ENCODE measurements around the gene CLIP3. TPM values are rescaled to one million over a fixed set of nuclear protein-coding genes. Genes with fewer than 3 reads are reported as not detected.

CLIP3 gene
- total and polyA plus RNA-seq, 9 of the 15 experiments (the other 6 are each of a cell fraction or from before 2014, with no cell fraction given), result 0.01 to 0.50 (median 0.15) TPM; not detected in 1

Other genes starting within 250 kb of the CLIP3 start
Only the 7 nearest of the 20 such genes appear.
- gene SDHAF1, start 37.7 kb downstream of the CLIP3 start, total RNA-seq (2014; rRNA removed), result 48.4 and 62.7 TPM in 2 replicates
- gene SDHAF1, start 37.7 kb downstream of the CLIP3 start, total RNA-seq (2014; rRNA removed; fragmentation: Illumina TruSeq; extraction: Trizol), result 14.8 and 15.3 TPM in 2 replicates
- gene SDHAF1, start 37.7 kb downstream of the CLIP3 start, total RNA-seq (2015; rRNA removed; fragmentation: Illumina TruSeq; extraction: Trizol), result 23.5 and 24.7 TPM in 2 replicates
- 32.3 and 37.3 TPM in 2 replicates for gene SDHAF1, start 37.7 kb downstream of the CLIP3 start, total RNA-seq (2021)
- gene SDHAF1, start 37.7 kb downstream of the CLIP3 start, polyA plus RNA-seq (2011; rRNA removed), result 18.8 and 19.4 TPM in 2 replicates
- 13.7 and 24.9 TPM in 2 replicates for gene SDHAF1, start 37.7 kb downstream of the CLIP3 start, polyA plus RNA-seq (2014; fragmentation: Illumina TruSeq; extraction: Trizol)
- gene SDHAF1, start 37.7 kb downstream of the CLIP3 start, polyA plus RNA-seq (2014; fragmentation: Nextera tagmentation; extraction: Ambion mirVana), result 1 to 10 TPM in 1 of 2 experiments, under 1 TPM in 1; 0.42 to 1.1 TPM
- gene SDHAF1, start 37.7 kb downstream of the CLIP3 start, polyA plus RNA-seq (2014; rRNA removed), result 55.7 and 56.6 TPM in 2 replicates
- gene SYNE4, start 24.1 kb downstream of the CLIP3 start, total RNA-seq (2014; rRNA removed), result 0.23 and 0.24 TPM in 2 replicates
- 0.22 TPM in 1 of 2 replicates, not detected in the other for gene SYNE4, start 24.1 kb downstream of the CLIP3 start, total RNA-seq (2014; rRNA removed; fragmentation: Illumina TruSeq; extraction: Trizol)
- gene SYNE4, start 24.1 kb downstream of the CLIP3 start, total RNA-seq (2015; rRNA removed; fragmentation: Illumina TruSeq; extraction: Trizol), result 0.26 and 0.29 TPM in 2 replicates
- gene SYNE4, start 24.1 kb downstream of the CLIP3 start, total RNA-seq (2021), result 0.53 and 0.72 TPM in 2 replicates
- gene SYNE4, start 24.1 kb downstream of the CLIP3 start, polyA plus RNA-seq (2011; rRNA removed), result 0.65 and 0.87 TPM in 2 replicates
- gene SYNE4, start 24.1 kb downstream of the CLIP3 start, polyA plus RNA-seq (2014; fragmentation: Illumina TruSeq; extraction: Trizol), result 0.28 and 0.37 TPM in 2 replicates
- under 1 TPM; 0.03 to 0.21 TPM for gene SYNE4, start 24.1 kb downstream of the CLIP3 start, polyA plus RNA-seq (2014; fragmentation: Nextera tagmentation; extraction: Ambion mirVana)
- gene SYNE4, start 24.1 kb downstream of the CLIP3 start, polyA plus RNA-seq (2014; rRNA removed), result 0.48 and 1.1 TPM in 2 replicates
- gene ALKBH6, start 18.7 kb downstream of the CLIP3 start, total RNA-seq (2014; rRNA removed), result 38.2 and 47.3 TPM in 2 replicates
- gene ALKBH6, start 18.7 kb downstream of the CLIP3 start, total RNA-seq (2014; rRNA removed; fragmentation: Illumina TruSeq; extraction: Trizol), result 20.3 and 25.8 TPM in 2 replicates
- gene ALKBH6, start 18.7 kb downstream of the CLIP3 start, total RNA-seq (2015; rRNA removed; fragmentation: Illumina TruSeq; extraction: Trizol), result 17.7 and 22.7 TPM in 2 replicates
- 34.5 and 35.0 TPM in 2 replicates for gene ALKBH6, start 18.7 kb downstream of the CLIP3 start, total RNA-seq (2021)
- 33.5 and 40.4 TPM in 2 replicates for gene ALKBH6, start 18.7 kb downstream of the CLIP3 start, polyA plus RNA-seq (2011; rRNA removed)
- 38.2 TPM in 2 replicates for gene ALKBH6, start 18.7 kb downstream of the CLIP3 start, polyA plus RNA-seq (2014; fragmentation: Illumina TruSeq; extraction: Trizol)
- 1 to 10 TPM in 1 of 2 experiments, under 1 TPM in 1; 0.67 to 2.3 TPM for gene ALKBH6, start 18.7 kb downstream of the CLIP3 start, polyA plus RNA-seq (2014; fragmentation: Nextera tagmentation; extraction: Ambion mirVana)
- gene ALKBH6, start 18.7 kb downstream of the CLIP3 start, polyA plus RNA-seq (2014; rRNA removed), result 55.9 and 62.0 TPM in 2 replicates
- 1.9 and 2.0 TPM in 2 replicates for gene THAP8, start 21.4 kb upstream of the CLIP3 start, total RNA-seq (2014; rRNA removed)
- 0.10 and 0.36 TPM in 2 replicates for gene THAP8, start 21.4 kb upstream of the CLIP3 start, total RNA-seq (2014; rRNA removed; fragmentation: Illumina TruSeq; extraction: Trizol)
- gene THAP8, start 21.4 kb upstream of the CLIP3 start, total RNA-seq (2015; rRNA removed; fragmentation: Illumina TruSeq; extraction: Trizol), result 0.94 and 1.6 TPM in 2 replicates
- gene THAP8, start 21.4 kb upstream of the CLIP3 start, total RNA-seq (2021), result 1.3 and 1.6 TPM in 2 replicates
- 0.68 and 1.0 TPM in 2 replicates for gene THAP8, start 21.4 kb upstream of the CLIP3 start, polyA plus RNA-seq (2011; rRNA removed)
- gene THAP8, start 21.4 kb upstream of the CLIP3 start, polyA plus RNA-seq (2014; fragmentation: Illumina TruSeq; extraction: Trizol), result 0.82 and 1.1 TPM in 2 replicates
- under 1 TPM; 0.11 to 0.14 TPM for gene THAP8, start 21.4 kb upstream of the CLIP3 start, polyA plus RNA-seq (2014; fragmentation: Nextera tagmentation; extraction: Ambion mirVana)
- gene THAP8, start 21.4 kb upstream of the CLIP3 start, polyA plus RNA-seq (2014; rRNA removed), result 1.8 and 1.9 TPM in 2 replicates
- 18.8 and 27.6 TPM in 2 replicates for gene WDR62, start 22.0 kb upstream of the CLIP3 start, total RNA-seq (2014; rRNA removed)
- gene WDR62, start 22.0 kb upstream of the CLIP3 start, total RNA-seq (2014; rRNA removed; fragmentation: Illumina TruSeq; extraction: Trizol), result 7.3 and 9.5 TPM in 2 replicates
- 15.3 and 15.5 TPM in 2 replicates for gene WDR62, start 22.0 kb upstream of the CLIP3 start, total RNA-seq (2015; rRNA removed; fragmentation: Illumina TruSeq; extraction: Trizol)
- 30.1 and 32.8 TPM in 2 replicates for gene WDR62, start 22.0 kb upstream of the CLIP3 start, total RNA-seq (2021)
- 10.7 and 17.7 TPM in 2 replicates for gene WDR62, start 22.0 kb upstream of the CLIP3 start, polyA plus RNA-seq (2011; rRNA removed)
- gene WDR62, start 22.0 kb upstream of the CLIP3 start, polyA plus RNA-seq (2014; fragmentation: Illumina TruSeq; extraction: Trizol), result 14.4 and 24.6 TPM in 2 replicates
- gene WDR62, start 22.0 kb upstream of the CLIP3 start, polyA plus RNA-seq (2014; fragmentation: Nextera tagmentation; extraction: Ambion mirVana), result under 1 TPM; 0.35 to 0.75 TPM
- gene WDR62, start 22.0 kb upstream of the CLIP3 start, polyA plus RNA-seq (2014; rRNA removed), result 22.2 and 24.5 TPM in 2 replicates
- gene OVOL3, start 78.3 kb upstream of the CLIP3 start, total RNA-seq (2014; rRNA removed), result not detected in 2 replicates
- not detected in 2 replicates for gene OVOL3, start 78.3 kb upstream of the CLIP3 start, total RNA-seq (2014; rRNA removed; fragmentation: Illumina TruSeq; extraction: Trizol)
- gene OVOL3, start 78.3 kb upstream of the CLIP3 start, total RNA-seq (2015; rRNA removed; fragmentation: Illumina TruSeq; extraction: Trizol), result not detected in 2 replicates
- not detected in 2 replicates for gene OVOL3, start 78.3 kb upstream of the CLIP3 start, total RNA-seq (2021)
- gene OVOL3, start 78.3 kb upstream of the CLIP3 start, polyA plus RNA-seq (2011; rRNA removed), result not detected in 2 replicates
- gene OVOL3, start 78.3 kb upstream of the CLIP3 start, polyA plus RNA-seq (2014; fragmentation: Illumina TruSeq; extraction: Trizol), result not detected in 2 replicates
- not detected for gene OVOL3, start 78.3 kb upstream of the CLIP3 start, polyA plus RNA-seq (2014; fragmentation: Nextera tagmentation; extraction: Ambion mirVana)
- gene OVOL3, start 78.3 kb upstream of the CLIP3 start, polyA plus RNA-seq (2014; rRNA removed), result not detected in 2 replicates
- gene POLR2I, start 82.0 kb upstream of the CLIP3 start, total RNA-seq (2014; rRNA removed), result 283 and 291 TPM in 2 replicates
- gene POLR2I, start 82.0 kb upstream of the CLIP3 start, total RNA-seq (2014; rRNA removed; fragmentation: Illumina TruSeq; extraction: Trizol), result 34.3 and 51.0 TPM in 2 replicates
- gene POLR2I, start 82.0 kb upstream of the CLIP3 start, total RNA-seq (2015; rRNA removed; fragmentation: Illumina TruSeq; extraction: Trizol), result 109 and 112 TPM in 2 replicates
- gene POLR2I, start 82.0 kb upstream of the CLIP3 start, total RNA-seq (2021), result 123 and 126 TPM in 2 replicates
- 28.0 and 31.0 TPM in 2 replicates for gene POLR2I, start 82.0 kb upstream of the CLIP3 start, polyA plus RNA-seq (2011; rRNA removed)
- 71.8 and 112 TPM in 2 replicates for gene POLR2I, start 82.0 kb upstream of the CLIP3 start, polyA plus RNA-seq (2014; fragmentation: Illumina TruSeq; extraction: Trizol)
- 100 to 1,000 TPM; 197 to 235 TPM for gene POLR2I, start 82.0 kb upstream of the CLIP3 start, polyA plus RNA-seq (2014; fragmentation: Nextera tagmentation; extraction: Ambion mirVana)
- gene POLR2I, start 82.0 kb upstream of the CLIP3 start, polyA plus RNA-seq (2014; rRNA removed), result 141 and 179 TPM in 2 replicates

All from K562 (cell line).